ENCODE data around the gene KCP.

Gene KCP

GRCh38 chr7:128906766-128907559 lies 3.5 kb downstream of the KCP start:
- DNase-seq (ENCODE audit: low read depth): no peak

GRCh38 chr7:128906001-128906765 lies 4.3 kb downstream of the KCP start:
- no peak for DNase-seq (ENCODE audit: low read depth)

GRCh38 chr7:128904381-128905197 lies 5.9 kb downstream of the KCP start:
- DNase-seq (ENCODE audit: low read depth): peak; percentile 45

GRCh38 chr7:128903621-128904361 lies 6.7 kb downstream of the KCP start:
- no peak for DNase-seq (ENCODE audit: low read depth)

GRCh38 chr7:128902761-128903585 lies 7.5 kb downstream of the KCP start:
- no peak for DNase-seq (ENCODE audit: low read depth)

GRCh38 chr7:128900237-128900636 lies 10.3 kb downstream of the KCP start:
- DNase-seq (ENCODE audit: low read depth): no peak

- DNase-seq (ENCODE audit: low read depth): peak; percentile 11
Measured at GRCh38 chr7:128899392-128899791, 11.1 kb downstream of the KCP start.

GRCh38 chr7:128895320-128895719 lies 15.2 kb downstream of the KCP start:
- DNase-seq (ENCODE audit: low read depth): no peak

- no peak for DNase-seq (ENCODE audit: low read depth)
Measured at GRCh38 chr7:128894101-128894440, 16.4 kb downstream of the KCP start.

GRCh38 chr7:128893251-128894100 lies 17.0 kb downstream of the KCP start:
- DNase-seq (ENCODE audit: low read depth): no peak

- DNase-seq (ENCODE audit: low read depth): no peak
Measured at GRCh38 chr7:128892521-128893250, 17.8 kb downstream of the KCP start.

GRCh38 chr7:128891942-128892269 lies 18.6 kb downstream of the KCP start:
- no peak for DNase-seq (ENCODE audit: low read depth)

GRCh38 chr7:128891110-128891941 lies 19.2 kb downstream of the KCP start:
- DNase-seq (ENCODE audit: low read depth): no peak

- DNase-seq (ENCODE audit: low read depth): no peak
Measured at GRCh38 chr7:128890306-128891109, 20.0 kb downstream of the KCP start.

- no peak for DNase-seq (ENCODE audit: low read depth)
Measured at GRCh38 chr7:128889121-128889520, 21.4 kb downstream of the KCP start.

GRCh38 chr7:128888756-128889095 lies 21.8 kb downstream of the KCP start:
- DNase-seq (ENCODE audit: low read depth): no peak

GRCh38 chr7:128888039-128888755 lies 22.3 kb downstream of the KCP start:
- no peak for DNase-seq (ENCODE audit: low read depth)

Measured in amniotic epithelial cell (primary cell).